ENCODE data around the gene MAP7. TPM values are rescaled to one million over a fixed set of nuclear protein-coding genes. Genes with fewer than 3 reads are reported as not detected.

MAP7 gene
- total RNA-seq, 4 donors from 2014 or later: 16.5 to 47.1 (median 38.8) TPM

GRCh38 chr6:136544326-136544725, 5.9 kb downstream of the MAP7 start:
- DNase-seq: no peak
- no peaks in the 10 kb centered on the region for H3K36me3 ChIP-seq
- H3K4me3 ChIP-seq: no peak overlapping the region
- H3K9me3 ChIP-seq: no peaks in the 10 kb centered on the region
- H3K4me1 ChIP-seq: peaks cover 0 to 3% (median 0%) of the 10 kb centered on the region in 4 donors
- H3K27ac ChIP-seq: no peak overlapping the region
- H3K27me3 ChIP-seq: no peaks in the 10 kb centered on the region
- no peak for TF ChIP-seq POLR2A (IDR thresholded peaks at IDR 0.05)
- TF ChIP-seq, protein P1, sequence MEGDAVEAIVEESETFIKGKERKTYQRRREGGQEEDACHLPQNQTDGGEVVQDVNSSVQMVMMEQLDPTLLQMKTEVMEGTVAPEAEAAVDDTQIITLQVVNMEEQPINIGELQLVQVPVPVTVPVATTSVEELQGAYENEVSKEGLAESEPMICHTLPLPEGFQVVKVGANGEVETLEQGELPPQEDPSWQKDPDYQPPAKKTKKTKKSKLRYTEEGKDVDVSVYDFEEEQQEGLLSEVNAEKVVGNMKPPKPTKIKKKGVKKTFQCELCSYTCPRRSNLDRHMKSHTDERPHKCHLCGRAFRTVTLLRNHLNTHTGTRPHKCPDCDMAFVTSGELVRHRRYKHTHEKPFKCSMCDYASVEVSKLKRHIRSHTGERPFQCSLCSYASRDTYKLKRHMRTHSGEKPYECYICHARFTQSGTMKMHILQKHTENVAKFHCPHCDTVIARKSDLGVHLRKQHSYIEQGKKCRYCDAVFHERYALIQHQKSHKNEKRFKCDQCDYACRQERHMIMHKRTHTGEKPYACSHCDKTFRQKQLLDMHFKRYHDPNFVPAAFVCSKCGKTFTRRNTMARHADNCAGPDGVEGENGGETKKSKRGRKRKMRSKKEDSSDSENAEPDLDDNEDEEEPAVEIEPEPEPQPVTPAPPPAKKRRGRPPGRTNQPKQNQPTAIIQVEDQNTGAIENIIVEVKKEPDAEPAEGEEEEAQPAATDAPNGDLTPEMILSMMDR (IDR thresholded peaks at IDR 0.05): no peak

DNA sequence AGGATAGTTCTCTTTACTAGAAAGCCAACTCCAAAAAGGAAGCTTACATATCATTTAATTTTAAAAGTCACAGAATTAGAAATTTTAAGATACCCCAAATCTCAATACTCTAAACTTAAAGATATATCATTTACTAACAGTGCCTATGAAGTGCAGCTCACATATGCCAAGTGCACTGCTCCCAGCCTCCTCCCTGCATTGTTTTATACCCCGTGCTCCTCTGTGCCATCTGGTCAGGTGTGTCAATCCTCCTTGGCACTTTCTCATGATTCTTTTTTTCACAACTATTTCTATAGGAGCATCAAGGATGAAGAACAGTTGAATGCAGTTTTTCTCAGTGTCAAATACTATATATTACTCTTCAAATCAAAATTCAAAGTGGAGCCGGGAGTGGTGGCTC, 8.8 kb downstream of the MAP7 start:
- DNase-seq: no peak
- Histone ChIP-seq H3K4me1 (no peaks in the 10 kb centered on the region), H3K27me3 (no peaks in the 10 kb centered on the region), H3K9me3 (no peaks in the 10 kb centered on the region), H3K4me3 (no peak overlapping the region), H3K36me3 (no peaks in the 10 kb centered on the region), H3K27ac (no peak overlapping the region)
- TF ChIP-seq, protein P1 (IDR thresholded peaks at IDR 0.05): no peak
- no peak for TF ChIP-seq POLR2A (IDR thresholded peaks at IDR 0.05)

- H3K27ac ChIP-seq: no peak overlapping the region
- TF ChIP-seq, protein P1 (IDR thresholded peaks at IDR 0.05): no peak
- TF ChIP-seq POLR2A (IDR thresholded peaks at IDR 0.05): no peak
- no peaks in the 10 kb centered on the region for H3K9me3 ChIP-seq
- H3K36me3 ChIP-seq: no peaks in the 10 kb centered on the region
- H3K4me3 ChIP-seq: no peak overlapping the region
- DNase-seq: no peak
- no peaks in the 10 kb centered on the region for H3K27me3 ChIP-seq
- no peaks in the 10 kb centered on the region for H3K4me1 ChIP-seq
Measured at GRCh38 chr6:136539967-136540652, 10.1 kb downstream of the MAP7 start.

DNA sequence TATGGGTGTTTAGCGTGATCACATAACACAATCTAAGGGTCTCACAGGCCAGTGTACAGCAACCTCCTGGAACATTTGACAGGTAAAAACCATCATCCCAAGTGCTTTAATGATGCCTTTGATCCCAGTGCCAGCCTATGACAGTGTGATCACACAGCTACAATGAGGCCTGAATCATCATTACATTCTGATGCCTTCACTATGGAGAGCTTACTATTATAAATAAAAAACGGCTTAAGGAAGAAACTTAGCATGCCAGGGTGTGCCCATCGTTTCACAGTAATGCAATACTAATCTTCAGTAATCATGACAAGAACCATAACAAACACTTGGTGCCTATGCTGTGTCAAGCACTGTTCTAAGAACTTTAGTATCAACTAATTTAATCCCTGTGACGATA, 11.4 kb downstream of the MAP7 start:
- no peaks in the 10 kb centered on the region for H3K27me3 ChIP-seq
- no peak overlapping the region for H3K4me3 ChIP-seq
- H3K27ac ChIP-seq: no peak overlapping the region
- DNase-seq: no peak
- no peaks in the 10 kb centered on the region for H3K36me3 ChIP-seq
- H3K9me3 ChIP-seq: no peaks in the 10 kb centered on the region
- H3K4me1 ChIP-seq: no peaks in the 10 kb centered on the region
- TF ChIP-seq, protein P1 (IDR thresholded peaks at IDR 0.05): no peak
- TF ChIP-seq POLR2A (IDR thresholded peaks at IDR 0.05): no peak

- no peaks in the 10 kb centered on the region for H3K9me3 ChIP-seq
- no peak overlapping the region for H3K4me3 ChIP-seq
- no peaks in the 10 kb centered on the region for H3K36me3 ChIP-seq
- no peaks in the 10 kb centered on the region for H3K4me1 ChIP-seq
- DNase-seq: no peak
- H3K27ac ChIP-seq: no peak overlapping the region
- H3K27me3 ChIP-seq: no peaks in the 10 kb centered on the region
- no peak for TF ChIP-seq POLR2A (IDR thresholded peaks at IDR 0.05)
- TF ChIP-seq, protein P1 (IDR thresholded peaks at IDR 0.05): no peak
Measured at GRCh38 chr6:136535880-136536650, 14.2 kb downstream of the MAP7 start.

Measured in Peyer's patch (tissue), 4 donors.